Aorta (tissue), 5 donors: Measurements from ENCODE around the gene RAB31. TPM values are rescaled to one million over a fixed set of nuclear protein-coding genes. Genes with fewer than 3 reads are reported as not detected.
A peak's percentile ranks its signal among the peaks of the same experiment; 100 is the strongest.

Source experiments
- ATAC-seq: fragments of 200-7000 bp; cut with Tn5 transposase; one replicate; pipeline ENCODE4 v1.9.1; 2022; ENCODE audit warnings: moderate library complexity; ENCODE audit not compliant: low FRiP score
- DNase-seq, 2 donors: peaks; one replicate each; pipeline ENCODE4 v3.0.0-alpha.2; 2020
- H3K27ac ChIP-seq, 2 donors: one replicate each; pipeline ENCODE4 v1.5.1; 2013; ENCODE audit warnings: low read length in 2 of 2, mild to moderate bottlenecking in 2 of 2, moderate library complexity in 2 of 2, control low read depth in 1 of 2, inconsistent platforms in 1 of 2, low read depth in 1 of 2
- H3K27me3 ChIP-seq, 2 donors: one replicate each; pipeline ENCODE4 v1.6.1; 2013; ENCODE audit warnings: control low read depth in 1 of 2, low read length in 1 of 2, mild to moderate bottlenecking in 1 of 2, moderate library complexity in 1 of 2; ENCODE audit not compliant: insufficient read depth in 2 of 2, control insufficient read depth in 1 of 2
- H3K36me3 ChIP-seq, 2 donors: one replicate each; pipeline ENCODE4 v1.6.1; 2013; ENCODE audit warnings: control low read depth in 1 of 2, low read length in 1 of 2, mild to moderate bottlenecking in 1 of 2; ENCODE audit not compliant: insufficient read depth in 2 of 2, control insufficient read depth in 1 of 2
- H3K4me1 ChIP-seq, 2 donors: one replicate each; pipeline ENCODE4 v1.6.1; 2013; ENCODE audit warnings: low read length in 2 of 2, control low read depth in 1 of 2, mild to moderate bottlenecking in 1 of 2, moderate library complexity in 1 of 2; ENCODE audit not compliant: insufficient read depth in 2 of 2, control insufficient read depth in 1 of 2
- H3K4me3 ChIP-seq, 2 donors: one replicate each; pipeline ENCODE4 v1.5.1; 2013; ENCODE audit warnings: low read length in 2 of 2, control low read depth in 1 of 2, mild to moderate bottlenecking in 1 of 2
- H3K9me3 ChIP-seq: one replicate; pipeline ENCODE4 v1.6.1; 2013; ENCODE audit warnings: mild to moderate bottlenecking, low read length; ENCODE audit not compliant: control insufficient read depth
- WGBS, 2 donors: extraction: QIAGEN DNeasy Blood & Tissue Kit; methylation state at CpG; one replicate each; pipeline ENCODE4 v1.1.7; 2013; 5-methylcytosine and 5-hydroxymethylcytosine counted together
- intact Hi-C, 2 donors: fragments of 100-400 bp; cut with DNase I; formaldehyde crosslinking; loops; one replicate each; pipeline versions ENCODE4 v1.14.2 to v1.15.0; 2022
- polyA plus RNA-seq, 2 donors: library from polyadenylated mRNA; stranded (reverse); fragments of 200-250 nt; gene quantifications; one replicate each; pipeline ENCODE4 v1.2.3, GENCODE V29; 2013
- total RNA-seq, 2 donors: library from RNA; stranded (reverse); fragmentation: NEBNext Ultra II Directional; extraction: Animal tissue kit (Norgen Biotek cat#: 25700); gene quantifications; one replicate each; pipeline ENCODE4 v1.2.1, GENCODE V29; 2021
- donor health status: healthy with polysubstance abuse.
- donor health status: Bipolar disorder and iron deficiency.
- donor health status: DM: no; HTN: no; CAD: no.
- donor health status: DM: no; HTN: no; CAD: no.
- donor health status: DM: yes; HTN: yes; CAD: no.

RAB31 gene
- total and polyA plus RNA-seq, 4 donors = 57.6 to 145 (median 90.8) TPM

DNA sequence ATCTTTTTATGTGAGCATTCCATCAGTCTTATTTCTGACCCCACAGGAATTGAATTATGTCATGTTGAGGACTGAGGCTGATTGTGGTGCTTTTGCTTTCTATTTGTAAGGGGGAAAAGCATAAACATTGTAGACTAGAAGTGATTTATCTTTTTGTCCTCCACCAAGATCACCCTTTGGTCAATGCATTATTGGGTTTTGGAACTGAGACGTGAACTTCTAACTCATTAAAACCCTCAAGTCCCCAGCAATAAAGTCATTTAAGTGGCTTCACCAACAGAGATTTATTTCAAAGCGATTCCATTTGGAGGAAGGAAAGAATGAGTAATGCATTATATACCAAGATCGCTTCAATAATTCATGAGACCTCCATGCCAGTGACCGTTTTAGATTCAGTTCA, 102.2 kb downstream of the RAB31 start:
- Histone ChIP-seq H3K27me3 (no peaks in the 10 kb centered on the region), H3K9me3 (no peaks in the 10 kb centered on the region), H3K36me3 (no peaks in the 10 kb centered on the region), H3K4me3 (no peak overlapping the region), H3K27ac (peak overlapping the region in 1 of 2 donors; percentile 46), H3K4me1 (peaks cover 3 to 10% of the 10 kb centered on the region in 2 donors)
- WGBS, 2 donors = 77 to 83% methylated on average over 4 of the region's 4 CpGs
- intact Hi-C loops = no loop called here
- DNase-seq (no peak), ATAC-seq (no peak)

DNA sequence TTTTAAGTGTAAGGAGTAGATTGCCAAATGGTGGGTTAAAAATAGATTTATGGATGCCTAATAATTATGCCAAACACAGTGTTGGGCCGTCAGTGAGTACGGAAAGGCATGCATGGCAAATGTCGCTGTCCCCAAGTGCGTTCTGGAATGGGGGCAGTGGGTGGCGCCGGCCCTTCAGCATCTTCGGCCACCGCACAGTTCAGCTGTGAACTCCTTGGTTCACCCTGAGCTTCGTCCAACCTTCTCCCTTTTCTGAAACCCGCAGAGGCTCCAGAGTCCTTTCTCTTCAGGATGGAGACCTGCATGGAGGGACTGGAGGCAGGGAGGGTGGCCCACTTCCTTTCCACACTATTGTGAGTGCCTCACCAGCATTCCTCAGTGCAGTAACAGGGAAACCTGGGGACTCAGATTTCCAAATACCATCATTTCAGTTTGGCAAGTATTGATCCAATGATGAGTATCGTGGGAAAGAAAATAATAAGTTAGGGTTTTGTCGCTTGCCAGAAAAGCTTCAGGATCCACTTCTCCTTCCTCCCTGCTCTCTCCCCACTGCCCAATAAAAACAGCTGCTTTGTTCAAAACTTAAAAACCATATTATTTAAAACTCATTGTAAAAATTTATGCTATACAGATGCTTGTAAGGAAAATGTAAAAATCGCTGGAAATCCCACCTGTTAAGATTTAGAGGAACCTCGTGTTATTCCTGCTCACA, 103.0 kb downstream of the RAB31 start:
- Histone ChIP-seq H3K27me3 (no peaks in the 10 kb centered on the region), H3K9me3 (no peaks in the 10 kb centered on the region), H3K4me1 (peaks cover 5 to 10% of the 10 kb centered on the region in 2 donors), H3K36me3 (no peaks in the 10 kb centered on the region), H3K4me3 (no peak overlapping the region), H3K27ac (peak overlapping the region in 1 of 2 donors; percentile 83)
- DNase-seq = no peak
- no peak for ATAC-seq
- intact Hi-C loops = no loop called here
- 35 to 44% methylated on average over 14 of the region's 14 CpGs for WGBS, 2 donors

DNA sequence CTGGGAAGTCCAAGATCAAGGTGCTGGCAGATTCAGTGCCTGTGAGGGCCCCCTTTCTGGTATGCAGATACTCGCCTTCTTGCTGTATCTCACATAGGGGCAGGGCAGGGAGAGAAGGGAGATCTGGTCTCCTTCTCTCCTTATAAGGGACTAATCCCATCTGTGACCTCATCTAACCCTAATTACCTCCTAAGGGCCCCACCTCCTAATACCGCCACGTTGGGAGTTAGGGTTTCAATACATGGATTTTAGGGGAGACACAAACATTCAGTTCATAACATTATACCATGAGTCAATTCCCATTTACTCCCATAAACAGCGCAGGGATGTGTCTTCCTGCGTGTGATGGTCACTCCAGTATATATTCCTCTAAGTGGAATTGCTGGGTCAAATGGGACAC, 103.9 kb downstream of the RAB31 start:
- Histone ChIP-seq H3K4me1 (peaks cover 5 to 10% of the 10 kb centered on the region in 2 donors), H3K27me3 (no peaks in the 10 kb centered on the region), H3K36me3 (no peaks in the 10 kb centered on the region), H3K4me3 (no peak overlapping the region), H3K27ac (peak overlapping the region in 1 of 2 donors; percentile 87), H3K9me3 (no peaks in the 10 kb centered on the region)
- 67 to 69% methylated on average over 5 of the region's 5 CpGs for WGBS, 2 donors
- no peak for DNase-seq
- intact Hi-C loops = no loop called here
- no peak for ATAC-seq

DNA sequence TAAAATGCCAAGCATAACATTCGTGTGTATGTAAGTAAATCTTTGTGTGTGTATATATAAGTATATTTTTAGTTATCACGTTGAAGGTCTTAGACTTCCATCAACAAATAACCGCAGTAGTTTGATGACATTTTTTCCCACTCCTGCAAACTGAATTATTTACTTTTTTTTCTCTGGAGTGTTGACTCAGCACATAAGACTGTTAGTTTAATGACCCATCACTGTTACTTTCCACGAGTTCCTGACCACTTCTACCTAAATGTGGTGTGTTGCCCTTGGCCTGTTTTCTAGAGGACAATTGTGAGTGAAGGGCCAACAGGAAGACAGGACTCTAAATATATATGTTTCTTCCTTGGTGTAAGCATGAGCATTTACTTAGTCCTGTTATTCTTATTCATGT, 106.3 kb downstream of the RAB31 start:
- Histone ChIP-seq H3K27me3 (no peaks in the 10 kb centered on the region), H3K4me1 (peaks cover 3% of the 10 kb centered on the region in 2 donors), H3K4me3 (no peak overlapping the region), H3K9me3 (no peaks in the 10 kb centered on the region), H3K36me3 (no peaks in the 10 kb centered on the region), H3K27ac (no peak overlapping the region)
- no peak for DNase-seq
- WGBS, 2 donors = 4 to 6% methylated on average over 4 of the region's 4 CpGs
- intact Hi-C loops = no loop called here
- ATAC-seq = no peak

DNA sequence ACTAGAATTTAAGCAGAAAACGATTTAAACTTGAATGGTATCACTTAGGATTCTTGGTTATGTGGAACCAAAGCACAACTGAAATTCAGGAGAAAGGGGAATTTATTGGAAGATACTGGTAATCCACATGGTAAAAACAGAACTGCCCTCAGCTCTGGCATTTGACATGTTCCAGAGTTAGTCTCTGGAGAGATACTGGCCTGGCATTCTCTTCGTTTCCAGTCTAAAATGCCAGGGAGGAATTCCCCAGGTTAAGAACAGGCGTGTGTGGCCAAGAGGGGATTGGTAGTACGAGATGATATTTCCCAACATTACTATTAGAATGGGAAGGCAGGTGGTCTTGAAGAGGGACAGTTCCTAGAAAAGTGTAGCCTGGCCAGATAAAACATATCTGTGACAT, 109.2 kb downstream of the RAB31 start:
- intact Hi-C loops = no loop called here
- Histone ChIP-seq H3K27ac (no peak overlapping the region), H3K4me1 (peaks cover 2 to 3% of the 10 kb centered on the region in 2 donors), H3K36me3 (no peaks in the 10 kb centered on the region), H3K9me3 (no peaks in the 10 kb centered on the region), H3K4me3 (no peak overlapping the region), H3K27me3 (no peaks in the 10 kb centered on the region)
- no peak for ATAC-seq
- DNase-seq = no peak
- 71 to 83% methylated on average over 4 of the region's 4 CpGs for WGBS, 2 donors

DNA sequence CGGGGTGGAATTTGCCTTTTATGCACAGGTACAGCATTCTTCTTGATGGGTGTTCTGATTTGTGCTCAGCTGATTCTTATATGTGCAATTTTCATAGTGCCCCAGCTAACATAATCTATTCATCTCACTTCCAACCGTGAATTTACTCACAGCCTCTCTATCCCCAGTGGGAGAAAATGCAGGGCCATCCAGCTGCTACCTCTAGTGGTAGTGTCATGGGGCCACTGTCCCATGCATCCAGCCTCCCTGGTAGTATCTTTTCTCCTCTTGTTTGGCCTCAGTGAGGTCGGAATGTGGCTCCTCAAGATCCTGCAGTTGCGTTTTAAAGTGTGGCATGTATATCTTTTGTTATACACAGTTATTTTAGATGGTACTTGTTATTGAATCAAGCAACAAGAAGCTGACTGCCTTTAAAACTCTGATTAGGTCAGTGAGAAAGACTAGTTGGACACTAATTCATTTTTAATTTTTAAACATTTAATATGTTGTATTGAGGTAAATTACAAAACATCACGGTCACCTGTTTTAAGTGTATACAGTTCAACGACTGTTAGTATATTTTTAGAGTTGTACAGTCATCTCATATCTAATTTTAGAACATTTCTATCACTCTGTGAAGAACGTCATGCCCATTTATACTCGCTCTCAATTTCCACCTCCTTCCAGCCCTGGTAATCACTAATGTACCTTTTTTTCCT, 109.8 kb downstream of the RAB31 start:
- Histone ChIP-seq H3K4me1 (peaks cover 2 to 3% of the 10 kb centered on the region in 2 donors), H3K4me3 (no peak overlapping the region), H3K27ac (no peak overlapping the region), H3K9me3 (no peaks in the 10 kb centered on the region), H3K27me3 (no peaks in the 10 kb centered on the region), H3K36me3 (no peaks in the 10 kb centered on the region)
- 71 to 74% methylated on average over 8 of the region's 8 CpGs for whole genome bisulfite sequencing, 2 donors
- intact Hi-C loops = no loop called here
- DNase-seq = no peak
- ATAC-seq = no peak

DNA sequence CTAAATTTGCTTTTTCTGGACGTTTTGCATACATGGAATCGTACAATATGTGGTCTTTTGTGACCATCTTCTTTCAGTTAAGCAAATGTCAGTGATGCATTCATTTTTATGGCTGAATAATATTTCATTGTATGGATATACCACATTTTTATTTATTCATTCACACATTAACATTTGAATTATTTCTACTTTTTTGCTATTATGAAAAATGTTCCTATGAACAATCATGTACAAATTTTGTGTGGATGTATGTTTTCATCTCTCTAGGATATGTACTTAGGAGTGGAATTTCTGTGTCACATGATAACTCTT, 110.3 kb downstream of the RAB31 start:
- no peak overlapping the region for H3K27ac ChIP-seq
- H3K4me1 ChIP-seq = peaks cover 2 to 6% of the 10 kb centered on the region in 2 donors
- H3K27me3 ChIP-seq = no peaks in the 10 kb centered on the region
- H3K4me3 ChIP-seq = no peak overlapping the region
- H3K36me3 ChIP-seq = no peaks in the 10 kb centered on the region
- no peak for ATAC-seq
- WGBS, 2 donors = 95 to 97% methylated on average over 2 of the region's 2 CpGs
- intact Hi-C loops = no loop called here
- DNase-seq = no peak
- no peaks in the 10 kb centered on the region for H3K9me3 ChIP-seq

DNA sequence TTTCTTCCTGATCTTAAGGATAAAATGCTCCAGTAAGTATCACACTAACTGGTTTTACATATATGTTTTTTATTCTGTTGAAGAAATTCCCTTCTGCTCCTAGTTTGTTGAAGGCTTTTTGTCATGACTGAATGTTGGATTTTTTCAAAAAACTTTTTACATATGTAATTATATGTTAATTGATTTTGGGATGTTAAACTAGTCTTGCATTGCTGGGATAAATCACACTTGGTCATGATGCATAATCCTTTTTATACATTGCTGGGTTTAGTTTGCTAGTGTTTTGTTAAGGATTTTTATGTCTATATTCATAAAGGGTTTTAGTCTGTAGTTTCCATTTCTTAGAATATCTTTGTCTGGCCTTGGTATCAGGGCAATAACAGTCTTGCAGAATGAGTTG, 112.0 kb downstream of the RAB31 start:
- Histone ChIP-seq H3K4me3 (no peak overlapping the region), H3K4me1 (peaks cover 4 to 9% of the 10 kb centered on the region in 2 donors), H3K36me3 (no peaks in the 10 kb centered on the region), H3K27me3 (no peaks in the 10 kb centered on the region), H3K9me3 (no peaks in the 10 kb centered on the region), H3K27ac (no peak overlapping the region)
- intact Hi-C loops = loop anchor here in 1 of 2 donors (5.0 kb wide), 1 partner anchor 97 kb away; no protein-coding TSS in a partner anchor
- no peak for DNase-seq
- no peak for ATAC-seq

DNA sequence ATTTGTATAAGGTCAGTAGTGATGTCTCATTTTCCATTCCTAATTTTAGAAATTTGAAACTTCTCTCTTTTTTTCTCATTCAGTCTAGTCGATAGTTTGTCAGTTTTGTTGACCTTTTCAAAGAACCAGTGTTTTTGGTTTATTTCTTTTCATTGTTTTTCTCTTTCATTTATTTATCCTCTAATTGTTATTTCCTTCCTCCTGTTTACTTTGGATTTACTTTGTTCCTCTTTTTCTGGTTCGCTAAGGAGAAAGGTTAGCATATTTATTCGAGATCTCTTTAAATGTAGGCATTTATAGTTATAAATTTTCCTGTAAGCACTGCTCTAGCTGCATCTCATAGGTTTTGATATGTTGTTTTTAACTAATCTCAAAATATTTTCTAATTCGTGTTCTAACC, 112.6 kb downstream of the RAB31 start:
- Histone ChIP-seq H3K27ac (no peak overlapping the region), H3K36me3 (no peaks in the 10 kb centered on the region), H3K4me1 (peaks cover 4 to 14% of the 10 kb centered on the region in 2 donors), H3K9me3 (no peaks in the 10 kb centered on the region), H3K27me3 (no peaks in the 10 kb centered on the region), H3K4me3 (no peak overlapping the region)
- no peak for DNase-seq
- intact Hi-C loops = loop anchor here in 1 of 2 donors (5.0 kb wide), 1 partner anchor 97 kb away; no protein-coding TSS in a partner anchor
- no peak for ATAC-seq
- WGBS, 2 donors = 90 to 91% methylated on average over 4 of the region's 4 CpGs
